ENCODE results near the gene PLXNA4.

Gene PLXNA4

GRCh38 chr7:132078891-132079735, 497.2 kb downstream of the PLXNA4 start:
- ChIA-PET POLR2A (no interaction called here), CTCF (interaction anchor here (0.6 to 1.0 kb wide), 5 partner anchors 9 to 387 kb away, joined by 3 to 5 read pairs (median 3); no protein-coding TSS in a partner anchor)
- no peak overlapping the region for H3K27ac ChIP-seq (ENCODE audit: extremely low read depth, low read depth, low read length)
- H3K36me3 ChIP-seq (ENCODE audit: control insufficient read depth in 2 of 2, insufficient read depth in 1 of 2, low read length in 2 of 2) = no peaks in the 10 kb centered on the region
- H3K9me3 ChIP-seq (ENCODE audit: control insufficient read depth, insufficient read depth, low read depth, low read length) = no peaks in the 10 kb centered on the region
- TF ChIP-seq SCRT1 (tag by site-specific recombination; IDR thresholded peaks at IDR 0.05; ENCODE audit: borderline replicate concordance) = peak; percentile 80
- peak; percentile 31; the same call in 1 of the 2 replicates for TF ChIP-seq SCRT2 (tag by site-specific recombination; IDR thresholded peaks at IDR 0.05)
- TF ChIP-seq PRDM6 (tag by site-specific recombination; IDR thresholded peaks at IDR 0.05) = no peak
- H3K4me3 ChIP-seq (ENCODE audit: low read depth, low read length) = no peak overlapping the region
- no peaks in the 10 kb centered on the region for H3K4me1 ChIP-seq (ENCODE audit: control insufficient read depth, insufficient read depth, low read length)

GRCh38 chr7:132077971-132078685, 498.1 kb downstream of the PLXNA4 start:
- Histone ChIP-seq H3K4me1 (ENCODE audit: control insufficient read depth, insufficient read depth, low read length) (no peaks in the 10 kb centered on the region), H3K27ac (ENCODE audit: extremely low read depth, low read depth, low read length) (no peak overlapping the region), H3K4me3 (ENCODE audit: low read depth, low read length) (no peak overlapping the region), H3K9me3 (ENCODE audit: control insufficient read depth, insufficient read depth, low read depth, low read length) (no peaks in the 10 kb centered on the region), H3K36me3 (ENCODE audit: control insufficient read depth in 2 of 2, insufficient read depth in 1 of 2, low read length in 2 of 2) (no peaks in the 10 kb centered on the region)
- CTCF ChIA-PET = interaction anchor here (0.8 kb wide), 1 partner anchor 386 kb away, joined by 3 read pairs; no protein-coding TSS in a partner anchor
- POLR2A ChIA-PET = no interaction called here
- TF ChIP-seq PATZ1 (tag by site-specific recombination; IDR thresholded peaks at IDR 0.05) = no peak

- H3K27ac ChIP-seq (ENCODE audit: extremely low read depth, low read depth, low read length) = no peak overlapping the region
- H3K4me1 ChIP-seq (ENCODE audit: control insufficient read depth, insufficient read depth, low read length) = no peaks in the 10 kb centered on the region
- TF ChIP-seq ZNF266 (tag by site-specific recombination; IDR thresholded peaks at IDR 0.05; ENCODE audit: low read depth) (no peak), ZNF404 (tag by site-specific recombination; IDR thresholded peaks at IDR 0.05) (no peak), ZNF707 (tag by site-specific recombination; IDR thresholded peaks at IDR 0.05) (no peak), ZNF580 (tag by site-specific recombination; IDR thresholded peaks at IDR 0.05) (no peak), ZNF292 (tag by site-specific recombination; IDR thresholded peaks at IDR 0.05; ENCODE audit: borderline replicate concordance, low read depth) (no peak), MYNN (tag by site-specific recombination; IDR thresholded peaks at IDR 0.05; ENCODE audit: borderline replicate concordance) (no peak), SALL2 (tag by site-specific recombination; IDR thresholded peaks at IDR 0.05; ENCODE audit: borderline replicate concordance) (no peak), ZNF140 (tag by site-specific recombination; IDR thresholded peaks at IDR 0.05) (no peak), KLF16 (tag by site-specific recombination; IDR thresholded peaks at IDR 0.05) (no peak)
- no peaks in the 10 kb centered on the region for H3K9me3 ChIP-seq (ENCODE audit: control insufficient read depth, insufficient read depth, low read depth, low read length)
- ChIA-PET POLR2A (no interaction called here), CTCF (no interaction called here)
- no peaks in the 10 kb centered on the region for H3K36me3 ChIP-seq (ENCODE audit: control insufficient read depth in 2 of 2, insufficient read depth in 1 of 2, low read length in 2 of 2)
- H3K4me3 ChIP-seq (ENCODE audit: low read depth, low read length) = no peak overlapping the region
Observed at GRCh38 chr7:132076301-132077035, 499.8 kb downstream of the PLXNA4 start.

All from HEK293 (cell line).